Osteocyte (in vitro differentiated cells): ENCODE results near the gene CDC27. TPM values are rescaled to one million over a fixed set of nuclear protein-coding genes. Genes with fewer than 3 reads are reported as not detected.
A peak's percentile ranks its signal among the peaks of the same experiment; 100 is the strongest.

Experiments
- DNase-seq: peaks from one replicate; pipeline ENCODE4 v3.0.0; 2021; ENCODE audit warnings: mixed read lengths; ENCODE audit not compliant: unreplicated experiment; ENCODE audit errors: extremely low spot score
- H3K27ac Mint-ChIP-seq: one replicate; pipeline ENCODE4 v1.8.0; 2021; ENCODE audit warnings: mild to moderate bottlenecking, mixed read lengths; ENCODE audit not compliant: unreplicated experiment
- H3K27me3 Mint-ChIP-seq: one replicate; pipeline ENCODE4 v1.8.0; 2021; ENCODE audit warnings: mixed read lengths; ENCODE audit not compliant: unreplicated experiment
- H3K36me3 Mint-ChIP-seq: one replicate; pipeline ENCODE4 v1.8.0; 2021; ENCODE audit warnings: mixed read lengths; ENCODE audit not compliant: unreplicated experiment
- H3K4me1 Mint-ChIP-seq: one replicate; pipeline ENCODE4 v1.8.0; 2021; ENCODE audit warnings: mixed read lengths; ENCODE audit not compliant: unreplicated experiment
- H3K4me3 Mint-ChIP-seq: one replicate; pipeline ENCODE4 v1.8.0; 2021; ENCODE audit warnings: mild to moderate bottlenecking, moderate library complexity, mixed read lengths; ENCODE audit not compliant: unreplicated experiment
- H3K9me3 Mint-ChIP-seq: one replicate; pipeline ENCODE4 v1.8.0; 2021; ENCODE audit warnings: mixed read lengths; ENCODE audit not compliant: unreplicated experiment
- CTCF ChIP-seq: fragments of 200-600 bp; sonication (generic); IDR thresholded peaks from 2 replicates; pipeline ENCODE4 v1.5.0; 2021; ENCODE audit warnings: antibody characterized with exemption, mild to moderate bottlenecking, moderate library complexity
- long read RNA-seq: library from polyadenylated mRNA; unstranded; transcript quantifications from one replicate; pipeline ENCODE4 v2.0.0, GENCODE V29; 2021
- total RNA-seq: library from RNA; stranded (reverse); gene quantifications from 2 replicates; pipeline ENCODE4 v1.2.1, GENCODE V29; 2021

Gene CDC27
- total RNA-seq = 102 and 112 TPM in 2 replicates
- long read RNA-seq, full-length matches to known transcripts = 5 of 166 reads
- long read RNA-seq, partial matches to known transcripts = 135 of 166 reads
- long read RNA-seq, other reads (novel, unspliced or antisense) = 26 of 166 reads

GRCh38 chr17:47188876-47189731 is at the start of gene CDC27:
Gene CDC27, minus strand, starts transcription at chr17:47189295. Its CDS starts 123 bp downstream, at chr17:47189172.
- Mint-ChIP-seq H3K4me3 (peak within 1 kb of the TSS; percentile 98), H3K4me1 (peaks cover 39% of the 10 kb centered on the region), H3K27ac (peak within 1 kb of the TSS; percentile 98), H3K36me3 (no peaks in the 10 kb centered on the region), H3K9me3 (no peaks in the 10 kb centered on the region), H3K27me3 (no peaks in the 10 kb centered on the region)
- peak; percentile 100 for DNase-seq
- no peak for TF ChIP-seq CTCF

DNA sequence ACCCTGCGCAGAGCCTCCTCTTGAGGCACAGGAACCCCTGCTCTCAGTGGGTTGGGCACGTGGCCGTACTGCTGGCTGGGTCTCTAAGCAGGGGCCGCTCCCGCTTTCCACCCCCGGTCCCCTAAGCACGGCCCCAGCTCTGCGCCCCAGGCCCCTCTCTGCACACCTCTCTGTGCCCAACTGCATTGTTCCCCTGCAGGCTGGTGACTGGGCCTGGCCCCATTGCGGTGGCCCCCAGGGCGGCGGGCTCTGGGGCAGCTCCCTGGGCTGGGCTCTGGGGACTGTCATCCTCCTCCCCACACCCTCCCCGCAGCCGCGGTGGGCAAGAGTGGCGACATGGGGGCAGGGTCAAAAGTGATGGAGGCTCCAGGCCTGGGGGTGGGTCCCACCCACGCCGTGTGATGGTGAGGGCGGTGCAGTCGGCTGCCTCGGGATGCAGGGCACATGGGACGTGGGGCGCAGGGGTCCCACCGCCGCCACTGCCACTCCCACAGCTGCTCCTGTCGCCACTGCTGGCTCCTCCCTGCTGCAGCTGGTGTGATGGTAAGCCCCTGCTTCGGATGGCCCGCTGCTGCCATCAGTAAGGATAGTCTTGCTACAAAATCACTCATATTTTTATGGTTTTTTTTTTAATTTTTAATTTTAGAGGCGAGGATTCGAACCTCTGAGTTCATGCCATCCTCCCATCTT is 49.4 kb upstream of the CDC27 start:
- H3K4me1 Mint-ChIP-seq = peaks cover 17% of the 10 kb centered on the region
- no peaks in the 10 kb centered on the region for H3K27me3 Mint-ChIP-seq
- no peaks in the 10 kb centered on the region for H3K36me3 Mint-ChIP-seq
- H3K9me3 Mint-ChIP-seq = no peaks in the 10 kb centered on the region
- no peak overlapping the region for H3K27ac Mint-ChIP-seq
- TF ChIP-seq CTCF = no peak
- no peak for DNase-seq
- no peak overlapping the region for H3K4me3 Mint-ChIP-seq

- Mint-ChIP-seq H3K9me3 (no peaks in the 10 kb centered on the region), H3K4me3 (no peak overlapping the region), H3K27ac (no peak overlapping the region), H3K4me1 (peaks cover 19% of the 10 kb centered on the region), H3K36me3 (no peaks in the 10 kb centered on the region), H3K27me3 (no peaks in the 10 kb centered on the region)
- DNase-seq = no peak
- TF ChIP-seq CTCF = no peak
Measured at GRCh38 chr17:47237841-47238240, 48.7 kb upstream of the CDC27 start.

GRCh38 chr17:47235923-47236322 is 46.8 kb upstream of the CDC27 start:
- no peak overlapping the region for H3K27ac Mint-ChIP-seq
- peaks cover 20% of the 10 kb centered on the region for H3K4me1 Mint-ChIP-seq
- H3K4me3 Mint-ChIP-seq = no peak overlapping the region
- H3K36me3 Mint-ChIP-seq = no peaks in the 10 kb centered on the region
- H3K27me3 Mint-ChIP-seq = peaks cover 2% of the 10 kb centered on the region
- no peaks in the 10 kb centered on the region for H3K9me3 Mint-ChIP-seq
- DNase-seq = no peak
- TF ChIP-seq CTCF = no peak

DNA sequence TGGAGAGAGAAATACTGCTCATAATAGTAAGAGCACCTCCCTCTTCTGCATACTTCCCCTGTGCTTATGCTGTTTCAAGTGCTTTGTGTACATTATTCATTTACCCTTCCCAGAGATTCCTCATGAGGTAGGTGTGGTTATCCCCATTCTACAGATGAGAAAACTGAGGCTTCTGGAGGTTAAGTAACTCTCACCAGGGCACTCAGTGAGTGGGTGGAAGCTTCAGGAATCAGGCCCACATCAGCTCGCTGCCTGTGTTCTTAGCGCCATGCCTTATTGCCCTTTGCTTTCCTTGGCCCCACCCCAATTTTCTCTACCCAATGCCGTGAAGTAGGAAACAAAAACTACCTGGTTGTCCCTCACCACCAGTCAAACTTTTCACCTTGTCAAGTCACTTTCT is 46.4 kb upstream of the CDC27 start:
- no peak overlapping the region for H3K4me3 Mint-ChIP-seq
- no peaks in the 10 kb centered on the region for H3K36me3 Mint-ChIP-seq
- no peak for DNase-seq
- peaks cover 18% of the 10 kb centered on the region for H3K4me1 Mint-ChIP-seq
- TF ChIP-seq CTCF = no peak
- no peaks in the 10 kb centered on the region for H3K9me3 Mint-ChIP-seq
- H3K27me3 Mint-ChIP-seq = peaks cover 2% of the 10 kb centered on the region
- no peak overlapping the region for H3K27ac Mint-ChIP-seq
